GM21515 (cell line): Measurements from ENCODE around the gene PPT2.
A peak's percentile ranks its signal among the peaks of the same experiment; 100 is the strongest.
"Not testable (repeated sequence)": the region's sequence is repeated elsewhere in the genome, so short reads cannot be mapped to it uniquely, and the experiment has no call there.

ENCODE experiments used
- ATAC-seq: cut with Tn5 transposase; IDR thresholded peaks from one replicate; pipeline ENCODE4 v1.9.1; 2021; ENCODE audit not compliant: unreplicated experiment

The PPT2 gene

GRCh38 chr6:32127409-32127716, 26.6 kb upstream of the PPT2 start:
- ATAC-seq, result no peak

GRCh38 chr6:32127717-32128592, 26.0 kb upstream of the PPT2 start, which contains the start of gene ATF6B:
ATF6B (minus strand) TSS chr6:32128246; CDS start chr6:32128207, 39 bp downstream.
- peak; percentile 82 for ATAC-seq

- ATAC-seq, result no peak
These were observed 25.1 kb upstream of the PPT2 start for GRCh38 chr6:32128751-32129296.

GRCh38 chr6:32129297-32130088, 24.4 kb upstream of the PPT2 start:
- ATAC-seq, result peak; percentile 12

GRCh38 chr6:32131439-32131948, 22.4 kb upstream of the PPT2 start:
- ATAC-seq, result no peak

- ATAC-seq, result no peak
These were observed 21.8 kb upstream of the PPT2 start for GRCh38 chr6:32132110-32132509.

- ATAC-seq, result no peak
These were observed 20.2 kb upstream of the PPT2 start for GRCh38 chr6:32133786-32134185.

GRCh38 chr6:32137454-32137853, 16.5 kb upstream of the PPT2 start:
- no peak for ATAC-seq

GRCh38 chr6:32139590-32139989, 14.4 kb upstream of the PPT2 start:
- ATAC-seq, result no peak

- ATAC-seq, result no peak
These were observed 13.4 kb upstream of the PPT2 start for GRCh38 chr6:32140420-32141046.

- not testable (repeated sequence) for ATAC-seq
These were observed 9.7 kb upstream of the PPT2 start for GRCh38 chr6:32144238-32144637.

- no peak for ATAC-seq
These were observed 7.7 kb upstream of the PPT2 start for GRCh38 chr6:32146287-32146686.

GRCh38 chr6:32146687-32147086, 7.3 kb upstream of the PPT2 start:
- ATAC-seq, result no peak

- ATAC-seq, result no peak
These were observed 6.4 kb upstream of the PPT2 start for GRCh38 chr6:32147401-32148132.

- ATAC-seq, result no peak
These were observed 5.5 kb upstream of the PPT2 start for GRCh38 chr6:32148289-32149091.

- no peak for ATAC-seq
These were observed 4.7 kb upstream of the PPT2 start for GRCh38 chr6:32149092-32149755.

GRCh38 chr6:32149932-32150870, 3.7 kb upstream of the PPT2 start:
- ATAC-seq, result no peak
